Kidney capillary endothelial cell (primary cell): ENCODE results near the gene MYCBP2.
"Not testable (repeated sequence)": the region's sequence is repeated elsewhere in the genome, so short reads cannot be mapped to it uniquely, and the experiment has no call there.

Experiments used
- DNase-seq: peaks from one replicate; pipeline ENCODE4 v3.0.0-alpha.2; 2018; ENCODE audit warnings: low spot score

The MYCBP2 gene

DNA sequence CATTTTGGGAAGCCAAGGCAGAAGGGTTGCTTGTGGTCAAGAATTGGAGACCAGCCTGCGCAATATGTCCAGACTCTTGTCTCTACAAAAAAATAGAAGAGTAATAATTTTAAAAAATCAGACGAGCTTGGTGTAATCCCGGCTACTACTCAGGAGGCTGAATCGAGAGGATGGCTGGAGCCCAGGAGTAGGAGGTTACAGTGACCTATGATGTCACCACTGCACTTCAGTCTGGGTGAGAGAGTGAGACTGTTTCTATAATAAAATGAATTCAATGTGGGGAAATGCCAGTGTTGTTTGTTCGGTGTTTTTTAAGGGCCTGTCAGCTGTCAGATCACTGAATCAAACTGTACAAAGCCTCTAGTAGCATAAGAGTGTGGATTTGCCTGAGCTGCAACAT is 298.7 kb downstream of the MYCBP2 start:
- peak; percentile 30 for DNase-seq

DNA sequence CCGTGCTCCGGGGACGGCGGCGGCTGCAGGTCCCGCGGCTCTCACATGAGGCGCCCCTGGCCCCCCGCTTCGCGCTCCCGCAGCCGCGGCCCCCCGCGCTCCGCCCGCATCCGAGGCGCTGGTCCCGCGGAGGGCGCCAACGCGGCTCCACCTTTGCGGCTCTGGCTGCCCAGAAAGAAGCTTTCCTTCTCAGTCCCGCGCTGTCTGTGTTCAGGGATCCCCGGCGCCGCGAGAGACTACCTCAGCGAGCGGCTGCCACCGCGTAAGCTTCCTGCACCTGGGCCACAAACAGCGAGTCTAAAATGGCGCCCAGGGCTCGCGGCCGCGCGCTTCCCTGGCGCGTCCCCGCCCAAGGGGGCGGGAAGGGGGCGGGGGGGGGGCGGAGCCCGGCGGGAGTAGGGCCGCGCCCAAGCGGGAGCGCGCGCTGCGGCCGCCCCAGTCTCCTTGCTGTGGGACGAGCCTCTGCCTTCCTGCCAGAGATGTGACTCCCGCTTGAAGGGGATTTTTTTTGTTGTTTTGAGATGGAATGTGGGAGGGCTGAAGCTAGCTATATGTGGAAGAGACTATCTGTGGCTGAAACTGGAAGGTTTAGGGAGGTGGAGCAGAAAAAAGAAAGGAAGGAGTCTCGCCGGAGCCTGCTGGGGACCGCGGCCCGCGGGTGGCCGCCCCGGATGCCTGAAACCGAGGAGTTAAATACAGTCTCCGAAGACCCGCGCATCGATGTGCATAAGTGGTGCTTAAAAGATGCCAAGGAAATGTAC is 299.9 kb downstream of the MYCBP2 start, which contains the start of gene FBXL3:
Gene FBXL3 (minus strand): TSS at position 299 of the 761 bp plus-strand sequence. CDS start 5,299 bp downstream, outside the sequence.
- DNase-seq: peak; percentile 82

DNA sequence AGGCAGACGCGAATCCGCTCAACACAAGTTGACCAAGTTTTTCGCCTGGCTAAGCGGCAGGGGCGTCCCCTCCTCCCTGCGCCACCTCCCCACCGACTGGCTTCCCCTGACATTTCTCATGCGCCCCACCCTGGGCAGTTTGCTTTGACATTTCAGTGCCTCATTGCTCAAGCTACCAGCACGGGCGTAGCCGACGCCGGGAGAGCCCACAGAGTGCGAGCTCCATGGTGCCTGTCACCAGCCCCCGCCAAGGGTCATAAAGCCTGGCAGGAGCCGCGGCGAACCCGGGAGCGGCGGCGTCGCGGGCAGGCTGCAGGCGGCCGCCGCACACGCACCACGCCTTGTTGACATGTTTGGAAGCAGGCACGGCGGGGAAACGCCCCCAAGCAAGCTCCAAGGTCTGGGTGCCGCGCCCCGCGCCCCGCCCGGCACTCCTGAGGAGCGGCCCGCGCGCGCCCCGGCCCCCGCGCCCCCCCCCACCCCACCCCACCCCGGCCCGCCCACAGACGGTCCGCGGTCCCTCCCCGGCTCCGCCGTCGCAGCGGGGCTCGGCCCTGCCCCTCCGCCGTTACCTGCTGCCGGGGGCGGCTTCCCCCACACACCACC is 300.5 kb downstream of the MYCBP2 start:
- peak; percentile 51 for DNase-seq

DNA sequence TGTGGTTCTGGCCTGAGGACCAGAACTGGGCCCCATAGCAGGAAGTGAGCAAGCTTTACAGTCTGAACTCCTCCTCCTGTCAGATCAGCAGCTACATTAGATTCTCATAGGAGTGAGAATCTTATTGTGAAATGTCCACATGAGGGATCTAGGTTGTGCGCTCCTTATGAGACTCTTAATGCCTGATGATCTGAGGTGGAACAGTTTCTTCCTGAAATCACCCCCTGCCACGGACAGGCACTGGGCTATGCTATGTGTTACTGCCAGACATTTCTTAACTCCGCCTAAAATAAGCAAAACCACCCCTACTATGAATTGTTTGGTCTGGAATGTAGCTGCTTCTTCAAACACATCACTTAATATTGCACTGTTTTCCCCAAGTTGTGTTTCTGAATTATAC is 304.6 kb downstream of the MYCBP2 start:
- no peak for DNase-seq

DNA sequence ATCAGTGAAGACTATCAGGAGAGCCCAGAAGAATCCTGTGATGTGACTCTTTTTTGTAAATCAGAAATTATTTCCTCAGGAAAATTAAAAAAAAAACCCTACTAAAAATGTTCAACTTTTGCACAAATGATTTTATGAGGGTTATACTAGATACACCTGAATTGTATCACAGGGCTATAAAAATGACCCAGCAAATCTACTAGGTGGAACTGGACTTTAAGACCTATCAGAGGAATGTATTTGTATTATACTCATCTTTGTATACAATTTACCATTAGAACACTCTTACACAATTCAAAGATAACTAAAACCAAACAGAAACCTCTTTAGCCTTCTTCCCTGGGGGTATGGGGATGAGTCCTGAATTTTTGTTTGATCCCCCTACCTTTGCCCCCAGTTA is 307.1 kb downstream of the MYCBP2 start:
- no peak for DNase-seq

DNA sequence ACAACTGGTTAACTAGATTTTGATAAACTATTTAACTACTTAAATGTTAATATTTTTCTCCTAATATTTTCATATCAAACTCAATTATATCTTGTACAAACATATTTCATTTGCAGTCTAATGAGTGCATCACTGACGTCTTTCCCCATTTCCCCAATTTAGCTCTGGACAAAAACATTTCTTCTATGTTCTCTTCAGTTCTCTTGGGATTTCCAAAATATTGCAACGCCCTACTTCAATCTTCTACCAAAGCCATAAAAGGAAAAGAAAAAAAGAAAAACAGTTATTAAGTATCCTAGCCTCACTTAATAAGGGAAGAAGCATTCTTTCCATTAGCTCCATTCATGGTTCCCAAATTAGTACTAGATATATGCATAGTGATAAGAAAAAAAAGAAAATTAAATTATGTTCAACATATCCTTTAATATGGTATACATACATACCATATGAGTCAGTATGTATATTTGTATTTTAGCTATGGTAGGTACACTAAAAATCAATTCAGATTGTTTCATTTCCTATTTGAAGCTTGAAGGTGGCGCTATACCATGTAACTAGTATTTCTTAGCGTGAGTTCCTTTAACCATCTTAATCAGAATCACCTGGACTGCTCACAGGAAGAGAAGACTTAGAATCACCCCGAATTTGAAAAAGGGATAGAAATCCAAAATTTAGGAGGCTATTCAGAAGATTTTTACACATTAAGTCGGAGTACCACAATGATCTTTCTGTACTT is 309.8 kb downstream of the MYCBP2 start:
- no peak for DNase-seq

DNA sequence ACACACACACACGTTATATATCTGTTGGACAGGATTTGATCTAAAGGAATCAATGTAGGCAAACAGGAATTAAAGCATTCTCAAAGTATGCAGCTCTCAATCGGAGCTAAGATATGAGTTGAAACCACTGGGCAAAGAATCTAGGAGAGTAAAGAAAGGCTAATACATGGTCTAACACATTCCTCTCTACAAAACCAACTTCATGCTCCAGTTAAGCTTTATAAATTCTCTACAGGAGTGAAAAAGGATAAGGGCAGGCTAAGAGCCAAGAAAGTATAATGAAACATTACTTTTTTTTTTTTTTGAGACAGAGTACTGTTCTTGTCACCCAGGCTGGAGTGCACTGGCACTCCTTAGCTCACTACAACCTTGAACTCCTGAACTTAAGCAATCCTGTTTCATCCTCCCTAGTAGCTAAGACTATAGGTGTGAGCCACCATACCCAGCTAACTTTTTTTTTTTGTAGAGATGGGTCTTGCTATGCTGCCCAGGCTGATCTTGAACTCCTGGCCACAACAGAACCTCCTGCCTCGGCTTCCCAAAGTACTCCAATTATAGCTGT is 310.6 kb downstream of the MYCBP2 start:
- no peak for DNase-seq

DNA sequence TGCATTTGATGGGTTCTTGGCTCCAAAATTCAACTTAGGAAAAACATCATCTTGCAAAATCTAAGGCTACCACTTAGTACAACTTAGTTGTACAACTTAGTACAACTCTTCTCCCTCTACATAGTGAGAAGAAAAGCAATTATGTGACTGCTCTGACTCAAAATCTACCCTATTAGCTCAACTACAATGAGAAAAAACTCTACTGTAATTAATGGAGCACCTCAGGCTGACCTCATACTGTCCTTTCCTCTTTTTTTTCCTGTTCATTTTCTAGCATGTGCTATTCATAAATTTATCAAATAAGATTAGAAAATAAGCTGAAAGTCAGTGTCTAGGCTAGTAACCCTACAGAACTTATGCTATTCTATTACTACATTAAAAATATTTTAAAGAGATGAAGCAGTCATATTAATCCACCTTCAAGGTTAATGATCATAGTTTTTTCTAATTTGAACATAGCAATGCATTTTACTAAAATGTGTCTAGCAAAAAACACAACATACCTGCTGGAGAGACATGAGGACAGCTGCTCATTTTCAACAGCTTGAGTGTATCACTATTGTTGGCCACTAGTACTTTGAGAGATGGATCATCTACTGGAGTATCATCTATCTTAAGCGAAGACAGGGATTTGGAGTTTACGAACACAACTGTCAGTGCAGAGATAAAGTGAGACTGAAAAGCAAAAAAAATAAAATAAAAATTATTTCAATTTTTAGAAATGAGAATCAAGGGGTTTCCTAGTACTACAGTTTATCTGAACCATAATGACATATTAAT is 311.8 kb downstream of the MYCBP2 start:
- no peak for DNase-seq

DNA sequence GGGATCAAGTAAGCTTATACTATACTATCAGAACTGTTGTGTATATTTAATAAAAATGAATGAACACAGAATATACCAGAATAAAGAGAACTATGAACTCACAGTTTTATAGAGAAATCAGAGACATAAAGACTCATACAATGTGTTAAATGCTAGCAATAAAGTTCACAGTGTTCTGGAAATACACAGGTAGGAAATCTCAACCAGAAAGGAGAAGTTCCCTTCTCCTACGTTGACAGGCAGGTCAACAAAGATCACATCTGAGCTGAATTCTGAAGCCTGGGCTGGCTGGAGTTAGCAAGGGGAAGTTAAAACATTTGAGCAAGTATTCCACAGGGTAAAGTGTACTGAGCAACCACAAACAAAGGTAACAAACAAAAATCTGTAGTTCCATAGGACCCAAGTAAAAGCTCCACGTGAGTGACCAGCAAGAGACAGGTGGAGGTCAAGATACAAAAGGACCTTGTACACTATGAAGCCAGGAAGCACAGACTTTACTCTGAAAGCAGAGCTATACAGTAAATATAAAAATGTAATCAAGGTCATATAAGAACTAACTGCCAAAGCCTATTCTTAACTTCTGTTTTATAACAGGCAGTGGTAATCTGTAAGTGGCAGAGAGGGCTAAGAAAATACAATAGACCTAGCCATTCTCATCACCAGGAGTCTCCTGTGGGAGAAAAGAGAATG is 312.9 kb downstream of the MYCBP2 start:
- no peak for DNase-seq

DNA sequence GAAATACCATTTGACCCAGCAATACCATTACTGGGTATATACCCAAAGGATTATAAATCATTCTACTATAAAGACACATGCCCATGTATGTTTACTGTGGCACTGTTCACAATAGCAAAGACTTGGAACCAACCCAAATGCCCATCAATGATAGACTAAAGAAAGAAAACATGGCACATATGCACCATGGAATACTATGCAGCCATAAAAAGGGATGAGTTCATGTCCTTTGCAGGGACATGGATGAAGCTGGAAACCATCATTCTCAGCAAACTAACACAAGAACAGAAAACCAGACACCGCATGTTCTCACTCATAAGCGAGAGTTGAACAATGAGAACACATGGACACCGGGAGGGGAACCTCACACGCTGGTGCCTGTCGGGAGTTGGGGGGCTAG is 317.2 kb downstream of the MYCBP2 start:
- not testable (repeated sequence) for DNase-seq

DNA sequence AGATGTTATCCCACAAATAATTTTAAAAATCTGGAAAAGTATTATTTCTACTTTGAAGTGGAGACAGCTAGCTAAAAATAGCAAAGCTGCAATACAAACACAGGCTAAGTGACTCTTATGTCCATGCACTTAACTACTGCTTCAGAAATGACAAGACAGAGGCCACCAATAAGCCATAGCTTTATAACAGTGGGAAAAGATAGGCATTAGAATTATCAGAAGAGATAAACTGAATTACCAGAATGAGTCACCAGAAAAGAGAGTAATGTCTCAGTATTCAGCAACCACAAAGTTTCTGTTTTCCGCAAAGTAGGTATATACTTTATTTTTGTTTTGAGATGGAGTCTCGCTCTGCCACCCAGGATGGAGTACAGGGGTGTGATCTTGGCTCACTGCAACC is 317.9 kb downstream of the MYCBP2 start:
- DNase-seq: no peak

DNA sequence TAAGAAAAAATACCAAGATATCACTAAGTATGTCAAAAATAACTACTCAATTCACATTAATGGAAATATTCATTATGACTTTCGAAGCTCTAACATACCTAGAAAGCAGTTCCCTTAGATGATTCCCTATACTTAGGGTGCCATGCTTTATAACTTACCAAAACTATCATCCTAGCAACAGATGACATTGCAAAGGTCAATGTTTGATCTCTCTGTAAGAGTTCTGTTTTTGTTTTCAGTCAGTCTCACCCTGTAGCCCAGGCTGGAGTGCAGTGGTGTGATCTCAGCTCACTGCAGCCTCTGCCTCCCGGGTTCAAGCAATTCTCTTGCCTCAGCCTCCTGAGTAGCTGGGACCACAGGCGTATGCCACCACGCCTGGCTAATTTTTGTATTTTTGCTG is 318.6 kb downstream of the MYCBP2 start:
- DNase-seq: not testable (repeated sequence)

DNA sequence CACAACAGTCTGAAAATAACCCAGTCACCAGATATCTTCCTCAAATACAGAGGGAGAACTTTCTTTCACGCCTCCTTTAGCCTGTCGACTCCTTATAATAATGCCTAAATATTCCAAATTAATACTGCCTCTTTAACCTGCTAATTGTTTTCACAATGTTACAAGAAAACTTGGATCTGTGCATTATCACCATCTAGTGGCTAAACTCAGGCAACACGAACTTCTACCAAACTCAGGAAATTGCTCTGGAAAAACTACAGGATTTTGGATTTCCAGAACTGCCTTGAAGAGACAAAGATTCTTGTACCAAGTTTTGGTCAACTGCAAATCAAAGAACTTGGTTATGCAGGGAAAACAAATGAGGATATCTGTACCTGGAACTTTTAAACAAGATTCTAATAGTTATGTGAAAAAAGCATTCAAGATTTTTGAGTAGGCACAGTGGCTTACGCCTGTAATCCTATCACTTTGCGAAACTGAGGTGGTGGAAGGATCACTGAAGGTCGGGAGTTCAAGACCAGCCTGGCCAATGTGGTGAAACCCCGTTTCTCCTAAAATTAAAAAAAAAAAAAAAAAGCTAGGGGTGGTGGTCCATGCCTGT is 324.2 kb downstream of the MYCBP2 start:
- peak; percentile 32 for DNase-seq

DNA sequence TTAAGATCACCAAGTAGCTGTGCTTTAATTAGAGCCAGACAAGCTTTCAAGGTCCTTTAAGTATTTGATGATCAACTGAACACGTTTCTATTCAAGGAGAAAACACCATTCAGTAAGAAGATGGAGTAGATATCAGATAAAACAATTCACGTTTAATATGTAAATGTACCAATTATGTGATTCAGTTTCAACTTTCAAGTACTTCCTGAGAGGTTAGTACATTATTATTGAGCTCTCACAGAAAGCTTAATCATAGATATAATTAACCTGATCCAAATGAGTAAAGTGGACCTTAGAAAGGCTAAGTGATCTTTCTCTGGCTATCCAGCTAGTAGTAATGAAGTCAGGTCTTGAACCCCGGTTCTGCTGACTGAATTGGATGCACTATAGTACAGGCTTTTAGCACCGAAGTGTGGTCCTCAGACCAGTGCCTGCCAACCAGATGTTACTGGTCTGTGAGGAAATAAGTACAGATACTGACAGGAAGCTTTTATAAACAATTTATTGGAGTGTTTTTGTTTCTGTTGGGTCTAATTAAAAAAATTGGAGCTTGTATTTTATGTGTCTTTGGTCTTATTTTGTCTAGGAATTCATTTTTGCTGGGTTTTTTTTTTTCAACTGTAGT is 324.8 kb downstream of the MYCBP2 start:
- DNase-seq: no peak

DNA sequence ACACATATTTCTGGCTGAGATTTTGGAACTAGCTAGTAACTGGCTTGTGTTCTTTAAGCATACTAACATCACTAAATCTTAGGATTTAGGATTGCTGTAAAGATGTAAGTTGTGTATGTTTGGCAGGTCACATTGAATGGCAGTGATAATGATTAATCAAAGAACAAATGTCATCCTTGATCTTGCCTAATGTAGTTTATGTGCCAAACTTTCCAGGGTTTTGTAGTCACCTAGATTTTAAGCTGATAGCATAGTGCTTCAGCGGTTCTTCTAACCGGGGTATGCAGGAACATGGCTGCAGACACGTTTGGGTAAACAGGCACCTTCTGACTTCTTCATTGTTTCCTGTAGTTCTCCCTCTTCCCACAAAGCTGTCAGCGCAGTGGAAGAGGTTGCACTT is 325.4 kb downstream of the MYCBP2 start:
- DNase-seq: no peak

DNA sequence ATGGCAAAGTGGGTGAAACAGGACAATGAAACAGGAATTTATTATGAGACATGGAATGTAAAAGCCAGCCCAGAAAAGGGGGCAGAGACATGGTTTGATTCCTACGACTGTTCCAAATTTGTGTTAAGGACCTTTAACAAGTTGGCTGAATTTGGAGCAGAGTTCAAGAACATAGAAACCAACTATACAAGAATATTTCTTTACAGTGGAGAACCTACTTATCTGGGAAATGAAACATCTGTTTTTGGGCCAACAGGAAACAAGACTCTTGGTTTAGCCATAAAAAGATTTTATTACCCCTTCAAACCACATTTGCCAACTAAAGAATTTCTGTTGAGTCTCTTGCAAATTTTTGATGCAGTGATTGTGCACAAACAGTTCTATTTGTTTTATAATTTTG is 326.4 kb downstream of the MYCBP2 start:
- DNase-seq: no peak
